PC-9 (cell line): ENCODE measurements around the gene USP37.

Source experiments
- CTCF ChIP-seq: fragments of 200-600 bp; sonication (generic); conservative IDR thresholded peaks from 2 replicates; pipeline ENCODE4 v1.6.1; 2017; ENCODE audit warnings: mixed run types, antibody characterized with exemption, mild to moderate bottlenecking, moderate library complexity
- EZH2 ChIP-seq: fragments of 200-600 bp; sonication (generic); IDR thresholded peaks from 2 replicates; pipeline ENCODE4 v1.8.0; 2017; ENCODE audit warnings: antibody characterized with exemption, low read depth

GRCh38 chr2:218423584-218423983, 144.6 kb downstream of the USP37 start:
- no peak for TF ChIP-seq CTCF
- no peak for TF ChIP-seq EZH2
